8988T (cell line): ENCODE results near the gene MAP3K8.
"Not testable (repeated sequence)": the region's sequence is repeated elsewhere in the genome, so short reads cannot be mapped to it uniquely, and the experiment has no call there.

Experiments
- DNase-seq: peaks from one replicate; pipeline ENCODE4 v3.0.0; 2011

Gene MAP3K8

GRCh38 chr10:30453764-30454527, 20.0 kb downstream of the MAP3K8 start:
- no peak for DNase-seq

GRCh38 chr10:30454744-30455510, 20.9 kb downstream of the MAP3K8 start:
- DNase-seq, result no peak

- DNase-seq, result no peak
Observed at GRCh38 chr10:30455816-30456215, 21.8 kb downstream of the MAP3K8 start.

- DNase-seq, result no peak
Observed at GRCh38 chr10:30456266-30456665, 22.3 kb downstream of the MAP3K8 start.

- DNase-seq, result no peak
Observed at GRCh38 chr10:30459283-30459682, 25.3 kb downstream of the MAP3K8 start.

GRCh38 chr10:30460121-30460520, 26.1 kb downstream of the MAP3K8 start:
- DNase-seq, result no peak

GRCh38 chr10:30462513-30462912, 28.5 kb downstream of the MAP3K8 start:
- DNase-seq, result no peak

- no peak for DNase-seq
Observed at GRCh38 chr10:30463944-30464451, 30.0 kb downstream of the MAP3K8 start.

- no peak for DNase-seq
Observed at GRCh38 chr10:30464675-30465074, 30.7 kb downstream of the MAP3K8 start.

GRCh38 chr10:30466445-30466844, 32.5 kb downstream of the MAP3K8 start:
- no peak for DNase-seq

- no peak for DNase-seq
Observed at GRCh38 chr10:30467651-30468338, 33.8 kb downstream of the MAP3K8 start.

- DNase-seq, result no peak
Observed at GRCh38 chr10:30472414-30473155, 38.6 kb downstream of the MAP3K8 start.

GRCh38 chr10:30475515-30475914, 41.5 kb downstream of the MAP3K8 start:
- DNase-seq, result not testable (repeated sequence)

- DNase-seq, result no peak
Observed at GRCh38 chr10:30476511-30477155, 42.6 kb downstream of the MAP3K8 start.

- not testable (repeated sequence) for DNase-seq
Observed at GRCh38 chr10:30479513-30479912, 45.5 kb downstream of the MAP3K8 start.

- no peak for DNase-seq
Observed at GRCh38 chr10:30481603-30482002, 47.6 kb downstream of the MAP3K8 start.

- no peak for DNase-seq
Observed at GRCh38 chr10:30488316-30488715, 54.3 kb downstream of the MAP3K8 start.

- no peak for DNase-seq
Observed at GRCh38 chr10:30489346-30489745, 55.4 kb downstream of the MAP3K8 start.

- no peak for DNase-seq
Observed at GRCh38 chr10:30490289-30491000, 56.5 kb downstream of the MAP3K8 start.

GRCh38 chr10:30491204-30491915, 57.4 kb downstream of the MAP3K8 start:
- DNase-seq, result no peak
